ENCODE measurements around the gene TTLL6.

Gene TTLL6

GRCh38 chr17:48752399-48753288 lies 64.4 kb downstream of the TTLL6 start:
- Histone ChIP-seq H3K27ac (ENCODE audit: low read depth in 2 of 2, low read length in 2 of 2) (no peak overlapping the region), H3K27me3 (ENCODE audit: control insufficient read depth in 2 of 2, insufficient read depth in 2 of 2, low read length in 2 of 2) (peaks cover 22 to 74% of the 10 kb centered on the region in 2 donors)

GRCh38 chr17:48751733-48752398 lies 65.2 kb downstream of the TTLL6 start:
- Histone ChIP-seq H3K4me1 (ENCODE audit: control insufficient read depth in 2 of 2, insufficient read depth in 2 of 2, low read length in 2 of 2) (peaks cover 4 to 12% of the 10 kb centered on the region in 2 donors), H3K9me3 (ENCODE audit: control insufficient read depth in 2 of 2, low read length in 2 of 2) (no peaks in the 10 kb centered on the region), H3K4me3 (ENCODE audit: low read length in 2 of 2) (no peak overlapping the region), H3K36me3 (ENCODE audit: control insufficient read depth in 2 of 2, insufficient read depth in 2 of 2, low read length in 2 of 2) (no peaks in the 10 kb centered on the region), H3K9ac (ENCODE audit: low read depth in 1 of 2, low read length in 2 of 2) (no peak overlapping the region), H3K27me3 (ENCODE audit: control insufficient read depth in 2 of 2, insufficient read depth in 2 of 2, low read length in 2 of 2) (peaks cover 28 to 80% of the 10 kb centered on the region in 2 donors), H3K27ac (ENCODE audit: low read depth in 2 of 2, low read length in 2 of 2) (no peak overlapping the region)

More at GRCh38 chr17:48752399-48753288, 64.4 kb downstream of the TTLL6 start:
- peaks cover 12 to 20% of the 10 kb centered on the region in 2 donors for H3K4me1 ChIP-seq (ENCODE audit: control insufficient read depth in 2 of 2, insufficient read depth in 2 of 2, low read length in 2 of 2)
- no peak overlapping the region for H3K9ac ChIP-seq (ENCODE audit: low read depth in 1 of 2, low read length in 2 of 2)
- H3K4me3 ChIP-seq (ENCODE audit: low read length in 2 of 2), result no peak overlapping the region
- H3K9me3 ChIP-seq (ENCODE audit: control insufficient read depth in 2 of 2, low read length in 2 of 2), result no peaks in the 10 kb centered on the region
- H3K36me3 ChIP-seq (ENCODE audit: control insufficient read depth in 2 of 2, insufficient read depth in 2 of 2, low read length in 2 of 2), result no peaks in the 10 kb centered on the region

GRCh38 chr17:48751172-48751571 lies 65.9 kb downstream of the TTLL6 start:
- H3K36me3 ChIP-seq (ENCODE audit: control insufficient read depth in 2 of 2, insufficient read depth in 2 of 2, low read length in 2 of 2), result no peaks in the 10 kb centered on the region
- H3K4me1 ChIP-seq (ENCODE audit: control insufficient read depth in 2 of 2, insufficient read depth in 2 of 2, low read length in 2 of 2), result peaks cover 0 to 9% of the 10 kb centered on the region in 2 donors
- H3K27me3 ChIP-seq (ENCODE audit: control insufficient read depth in 2 of 2, insufficient read depth in 2 of 2, low read length in 2 of 2), result peaks cover 30 to 84% of the 10 kb centered on the region in 2 donors
- H3K9me3 ChIP-seq (ENCODE audit: control insufficient read depth in 2 of 2, low read length in 2 of 2), result no peaks in the 10 kb centered on the region
- no peak overlapping the region for H3K9ac ChIP-seq (ENCODE audit: low read depth in 1 of 2, low read length in 2 of 2)
- H3K27ac ChIP-seq (ENCODE audit: low read depth in 2 of 2, low read length in 2 of 2), result no peak overlapping the region
- H3K4me3 ChIP-seq (ENCODE audit: low read length in 2 of 2), result no peak overlapping the region

GRCh38 chr17:48749621-48750553 lies 67.1 kb downstream of the TTLL6 start:
- no peaks in the 10 kb centered on the region for H3K36me3 ChIP-seq (ENCODE audit: control insufficient read depth in 2 of 2, insufficient read depth in 2 of 2, low read length in 2 of 2)
- no peak overlapping the region for H3K9ac ChIP-seq (ENCODE audit: low read depth in 1 of 2, low read length in 2 of 2)
- no peak overlapping the region for H3K27ac ChIP-seq (ENCODE audit: low read depth in 2 of 2, low read length in 2 of 2)
- no peak overlapping the region for H3K4me3 ChIP-seq (ENCODE audit: low read length in 2 of 2)
- no peaks in the 10 kb centered on the region for H3K9me3 ChIP-seq (ENCODE audit: control insufficient read depth in 2 of 2, low read length in 2 of 2)
- H3K4me1 ChIP-seq (ENCODE audit: control insufficient read depth in 2 of 2, insufficient read depth in 2 of 2, low read length in 2 of 2), result peaks cover 0 to 5% of the 10 kb centered on the region in 2 donors
- H3K27me3 ChIP-seq (ENCODE audit: control insufficient read depth in 2 of 2, insufficient read depth in 2 of 2, low read length in 2 of 2), result peaks cover 26 to 90% of the 10 kb centered on the region in 2 donors

GRCh38 chr17:48748718-48749566 lies 68.1 kb downstream of the TTLL6 start:
- no peak overlapping the region for H3K9ac ChIP-seq (ENCODE audit: low read depth in 1 of 2, low read length in 2 of 2)
- H3K27ac ChIP-seq (ENCODE audit: low read depth in 2 of 2, low read length in 2 of 2), result no peak overlapping the region
- H3K36me3 ChIP-seq (ENCODE audit: control insufficient read depth in 2 of 2, insufficient read depth in 2 of 2, low read length in 2 of 2), result no peaks in the 10 kb centered on the region
- peaks cover 0 to 2% of the 10 kb centered on the region in 2 donors for H3K4me1 ChIP-seq (ENCODE audit: control insufficient read depth in 2 of 2, insufficient read depth in 2 of 2, low read length in 2 of 2)
- H3K27me3 ChIP-seq (ENCODE audit: control insufficient read depth in 2 of 2, insufficient read depth in 2 of 2, low read length in 2 of 2), result peaks cover 23 to 85% of the 10 kb centered on the region in 2 donors
- H3K9me3 ChIP-seq (ENCODE audit: control insufficient read depth in 2 of 2, low read length in 2 of 2), result no peaks in the 10 kb centered on the region
- H3K4me3 ChIP-seq (ENCODE audit: low read length in 2 of 2), result no peak overlapping the region

GRCh38 chr17:48747445-48748363 lies 69.3 kb downstream of the TTLL6 start:
- peaks cover 23 to 81% of the 10 kb centered on the region in 2 donors for H3K27me3 ChIP-seq (ENCODE audit: control insufficient read depth in 2 of 2, insufficient read depth in 2 of 2, low read length in 2 of 2)
- no peaks in the 10 kb centered on the region for H3K9me3 ChIP-seq (ENCODE audit: control insufficient read depth in 2 of 2, low read length in 2 of 2)
- peak overlapping the region in 1 of 2 donors; percentile 14 for H3K4me3 ChIP-seq (ENCODE audit: low read length in 2 of 2)
- peak overlapping the region in 1 of 2 donors; percentile 33 for H3K9ac ChIP-seq (ENCODE audit: low read depth in 1 of 2, low read length in 2 of 2)
- H3K27ac ChIP-seq (ENCODE audit: low read depth in 2 of 2, low read length in 2 of 2), result peak overlapping the region in 1 of 2 donors; percentile 5
- no peaks in the 10 kb centered on the region for H3K36me3 ChIP-seq (ENCODE audit: control insufficient read depth in 2 of 2, insufficient read depth in 2 of 2, low read length in 2 of 2)
- H3K4me1 ChIP-seq (ENCODE audit: control insufficient read depth in 2 of 2, insufficient read depth in 2 of 2, low read length in 2 of 2), result no peaks in the 10 kb centered on the region

- H3K9ac ChIP-seq (ENCODE audit: low read depth in 1 of 2, low read length in 2 of 2), result peak overlapping the region in 1 of 2 donors; percentile 33
- H3K9me3 ChIP-seq (ENCODE audit: control insufficient read depth in 2 of 2, low read length in 2 of 2), result no peaks in the 10 kb centered on the region
- H3K4me3 ChIP-seq (ENCODE audit: low read length in 2 of 2), result no peak overlapping the region
- no peaks in the 10 kb centered on the region for H3K4me1 ChIP-seq (ENCODE audit: control insufficient read depth in 2 of 2, insufficient read depth in 2 of 2, low read length in 2 of 2)
- no peak overlapping the region for H3K27ac ChIP-seq (ENCODE audit: low read depth in 2 of 2, low read length in 2 of 2)
- H3K27me3 ChIP-seq (ENCODE audit: control insufficient read depth in 2 of 2, insufficient read depth in 2 of 2, low read length in 2 of 2), result peaks cover 19 to 79% of the 10 kb centered on the region in 2 donors
- no peaks in the 10 kb centered on the region for H3K36me3 ChIP-seq (ENCODE audit: control insufficient read depth in 2 of 2, insufficient read depth in 2 of 2, low read length in 2 of 2)
Observed at GRCh38 chr17:48746916-48747444, 70.0 kb downstream of the TTLL6 start.

- no peaks in the 10 kb centered on the region for H3K9me3 ChIP-seq (ENCODE audit: control insufficient read depth in 2 of 2, low read length in 2 of 2)
- peak overlapping the region in 1 of 2 donors; percentile 5 for H3K27ac ChIP-seq (ENCODE audit: low read depth in 2 of 2, low read length in 2 of 2)
- H3K9ac ChIP-seq (ENCODE audit: low read depth in 1 of 2, low read length in 2 of 2), result no peak overlapping the region
- H3K4me3 ChIP-seq (ENCODE audit: low read length in 2 of 2), result no peak overlapping the region
- H3K4me1 ChIP-seq (ENCODE audit: control insufficient read depth in 2 of 2, insufficient read depth in 2 of 2, low read length in 2 of 2), result no peaks in the 10 kb centered on the region
- no peaks in the 10 kb centered on the region for H3K36me3 ChIP-seq (ENCODE audit: control insufficient read depth in 2 of 2, insufficient read depth in 2 of 2, low read length in 2 of 2)
- peaks cover 10 to 69% of the 10 kb centered on the region in 2 donors for H3K27me3 ChIP-seq (ENCODE audit: control insufficient read depth in 2 of 2, insufficient read depth in 2 of 2, low read length in 2 of 2)
Observed at GRCh38 chr17:48745381-48746275, 71.4 kb downstream of the TTLL6 start.
